GM12892 (cell line): Measurements from ENCODE around the gene FILIP1L.

Experiments used
- DNase-seq: peaks from one replicate; pipeline ENCODE4 v3.0.0; 2011; ENCODE audit not compliant: insufficient read length
- FAIRE-seq: peaks from 2 replicates; lab custom pipeline; 2011; peaks lifted over from hg19 to GRCh38; lab: Jason Lieb, UNC
- POLR2A ChIP-seq: IDR thresholded peaks from 2 replicates; pipeline ENCODE4 v1.6.1; 2011; ENCODE audit warnings: low read depth, low read length, control low read depth
- POLR2AphosphoS5 ChIP-seq: IDR thresholded peaks from 2 replicates; pipeline ENCODE4 v1.6.1; 2011; ENCODE audit warnings: low read depth, low read length, control low read depth
- TAF1 ChIP-seq: IDR thresholded peaks from 2 replicates; pipeline ENCODE4 v1.6.1; 2011; ENCODE audit warnings: low read depth, mild to moderate bottlenecking, control low read depth, low read length, borderline replicate concordance

The FILIP1L gene

GRCh38 chr3:99943931-99944761 is 170.2 kb downstream of the FILIP1L start:
- TF ChIP-seq POLR2AphosphoS5 (no peak), POLR2A (no peak), TAF1 (no peak)
- DNase-seq (no peak), FAIRE-seq (no peak)

- no peak for TF ChIP-seq POLR2A
- TF ChIP-seq TAF1, result no peak
- FAIRE-seq (no peak), DNase-seq (no peak)
Measured at GRCh38 chr3:99941211-99941610, 173.1 kb downstream of the FILIP1L start.

DNA sequence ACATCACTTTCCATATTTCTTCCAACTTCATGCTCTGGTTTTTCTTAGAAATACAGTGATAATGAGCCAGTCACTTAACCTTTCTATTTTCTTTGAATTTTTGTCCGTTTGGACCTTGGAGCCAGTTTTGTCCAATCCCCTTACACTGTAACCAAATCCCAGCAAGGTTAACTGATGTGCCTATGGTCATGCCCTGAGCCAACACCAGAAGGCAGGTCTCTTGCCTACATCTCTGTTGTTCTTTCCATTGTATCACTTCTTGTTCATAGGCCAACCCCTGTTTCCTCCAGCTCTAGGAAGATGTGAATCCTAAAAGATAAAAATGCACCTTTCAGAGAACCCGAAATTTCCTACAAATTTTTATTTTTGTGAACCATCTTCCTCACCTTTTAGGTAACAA is 174.0 kb downstream of the FILIP1L start:
- TF ChIP-seq TAF1 (no peak), POLR2A (no peak), POLR2AphosphoS5 (no peak)
- DNase-seq, result no peak
- FAIRE-seq, result no peak

DNA sequence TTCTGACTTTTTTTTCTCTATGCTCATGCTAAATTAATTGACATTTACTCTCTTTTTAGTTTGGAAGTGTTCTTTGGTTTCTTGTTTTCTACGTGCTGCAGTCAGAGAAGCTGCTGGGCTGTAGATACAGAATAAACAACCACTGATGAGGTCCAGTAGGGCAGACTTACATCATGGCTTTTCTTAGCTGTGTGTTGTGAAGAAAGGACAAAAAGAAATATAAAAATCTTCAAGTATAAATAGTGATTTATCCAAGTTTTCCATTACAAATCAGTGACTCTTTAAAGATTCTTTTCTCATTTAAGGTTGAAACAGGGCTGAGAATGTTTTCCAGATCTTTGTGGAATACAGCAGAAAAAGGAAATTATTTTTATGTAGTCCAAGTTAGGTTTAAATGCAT is 174.4 kb downstream of the FILIP1L start:
- TF ChIP-seq TAF1 (no peak), POLR2AphosphoS5 (no peak), POLR2A (no peak)
- no peak for DNase-seq
- no peak for FAIRE-seq

DNA sequence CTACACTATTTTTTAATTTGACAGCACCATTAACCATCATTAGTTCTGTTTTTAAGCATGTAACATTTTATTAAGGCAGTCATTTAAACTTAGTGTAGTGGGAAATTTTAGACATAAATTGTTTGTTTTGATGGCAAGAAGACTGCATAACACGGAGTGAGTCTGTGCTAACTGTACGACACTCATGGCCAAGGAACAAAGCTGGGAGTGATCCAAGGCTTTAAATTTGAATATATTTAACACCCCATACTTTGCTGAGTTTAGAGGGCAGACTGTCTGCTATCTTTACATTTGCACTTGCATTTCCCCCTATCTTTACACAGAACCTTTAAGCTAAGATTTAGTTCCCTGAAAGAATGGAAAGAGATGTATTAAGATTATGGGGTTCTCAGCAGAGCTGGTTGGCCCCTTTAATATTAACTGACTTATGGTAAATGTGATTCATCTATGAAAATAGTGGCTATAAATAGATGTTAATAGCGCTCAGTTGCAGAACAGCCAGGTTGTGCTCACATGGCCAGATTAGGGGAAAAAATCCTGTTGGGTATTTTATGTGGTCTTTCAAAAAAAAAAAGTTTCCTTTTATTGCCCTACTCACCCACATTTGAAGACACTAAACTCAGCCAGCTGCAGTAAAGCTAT is 175.9 kb downstream of the FILIP1L start:
- TF ChIP-seq POLR2A (no peak), POLR2AphosphoS5 (no peak), TAF1 (no peak)
- FAIRE-seq (peak; percentile 36), DNase-seq (no peak)

- no peak for DNase-seq
- FAIRE-seq, result peak; percentile 5
- TF ChIP-seq TAF1, result no peak
- TF ChIP-seq POLR2A, result no peak
- TF ChIP-seq POLR2AphosphoS5, result no peak
Measured at GRCh38 chr3:99934975-99935797, 179.1 kb downstream of the FILIP1L start.

DNA sequence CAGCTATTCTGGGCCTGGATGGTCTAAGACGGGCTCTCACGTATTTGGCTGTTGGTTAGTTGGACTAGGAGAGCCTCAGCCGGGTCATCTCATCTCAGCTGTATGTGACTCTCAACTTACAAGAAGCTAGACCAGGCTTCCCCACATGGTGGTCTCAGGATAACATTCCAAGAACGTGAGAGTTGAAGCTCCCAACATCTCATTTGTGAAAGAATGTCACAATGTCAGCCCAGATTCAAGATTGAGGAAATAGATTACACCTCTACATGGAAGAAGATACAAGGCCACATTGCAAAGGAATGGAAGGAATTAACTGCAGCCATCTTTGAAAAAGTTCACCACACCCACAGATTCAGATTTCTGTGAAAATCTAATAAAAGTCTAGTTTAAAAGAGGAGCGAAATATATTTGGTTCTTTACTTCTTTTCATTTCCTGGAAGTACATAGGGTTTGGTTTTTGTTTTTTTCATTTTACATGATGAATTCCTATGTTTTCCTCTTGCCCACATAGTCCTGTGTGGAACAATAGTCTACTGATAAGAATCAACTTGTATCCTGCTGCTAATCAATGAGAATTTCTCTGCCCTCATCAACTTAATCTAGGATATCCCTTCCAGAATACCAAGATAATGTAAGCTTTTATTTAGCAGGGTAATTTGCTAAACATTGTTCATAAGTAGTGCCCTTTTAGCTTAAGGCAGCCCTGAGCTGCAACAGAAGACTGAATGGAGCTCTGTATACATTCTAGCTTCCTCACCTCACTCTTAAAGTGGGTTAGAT is 180.1 kb downstream of the FILIP1L start:
- FAIRE-seq (no peak), DNase-seq (no peak)
- TF ChIP-seq POLR2A, result no peak
- TF ChIP-seq POLR2AphosphoS5, result no peak
- TF ChIP-seq TAF1, result no peak

DNA sequence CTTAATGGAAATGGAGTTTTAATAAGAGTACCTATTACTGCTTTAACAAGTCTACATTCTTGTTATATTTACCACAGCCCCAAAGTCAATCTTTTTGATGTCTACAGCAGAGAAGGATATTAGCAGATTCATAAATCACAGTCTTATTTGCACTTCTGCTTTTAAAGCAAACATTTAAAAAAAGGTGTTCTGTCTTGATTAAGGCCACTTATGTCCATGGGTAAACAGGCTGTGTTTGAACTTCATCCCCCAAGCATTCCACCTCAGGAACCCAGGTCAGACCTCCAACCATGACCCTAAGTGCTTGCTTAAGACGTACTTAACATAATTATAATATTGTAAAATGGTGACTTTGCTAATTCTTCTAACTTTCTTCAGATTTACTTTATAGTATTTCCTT is 183.2 kb downstream of the FILIP1L start:
- DNase-seq (no peak), FAIRE-seq (no peak)

DNA sequence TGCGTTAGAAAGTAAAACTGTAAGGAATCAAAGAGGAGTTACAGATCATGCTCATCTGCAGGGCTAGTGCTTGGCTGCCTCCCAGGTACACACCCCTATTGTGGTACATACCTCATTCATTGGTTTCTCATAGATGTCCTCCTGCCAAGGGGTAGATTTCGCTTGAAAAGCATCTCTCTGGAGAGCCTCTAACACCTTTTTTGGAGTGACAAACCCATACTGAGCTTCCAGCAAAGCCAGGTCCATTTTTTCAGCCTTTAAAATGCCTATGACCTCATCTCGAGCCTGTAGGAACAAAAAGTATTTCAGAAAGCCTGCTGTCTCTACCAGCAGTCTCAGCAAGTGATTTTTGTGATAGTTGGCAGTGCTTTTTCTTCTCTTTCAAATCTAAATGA is 184.6 kb downstream of the FILIP1L start:
- FAIRE-seq (no peak), DNase-seq (no peak)
- TF ChIP-seq POLR2A, result no peak
- no peak for TF ChIP-seq TAF1
- no peak for TF ChIP-seq POLR2AphosphoS5

More for the DNA sequence above, 183.2 kb downstream of the FILIP1L start:
- TF ChIP-seq POLR2A (no peak), POLR2AphosphoS5 (no peak), TAF1 (no peak)

DNA sequence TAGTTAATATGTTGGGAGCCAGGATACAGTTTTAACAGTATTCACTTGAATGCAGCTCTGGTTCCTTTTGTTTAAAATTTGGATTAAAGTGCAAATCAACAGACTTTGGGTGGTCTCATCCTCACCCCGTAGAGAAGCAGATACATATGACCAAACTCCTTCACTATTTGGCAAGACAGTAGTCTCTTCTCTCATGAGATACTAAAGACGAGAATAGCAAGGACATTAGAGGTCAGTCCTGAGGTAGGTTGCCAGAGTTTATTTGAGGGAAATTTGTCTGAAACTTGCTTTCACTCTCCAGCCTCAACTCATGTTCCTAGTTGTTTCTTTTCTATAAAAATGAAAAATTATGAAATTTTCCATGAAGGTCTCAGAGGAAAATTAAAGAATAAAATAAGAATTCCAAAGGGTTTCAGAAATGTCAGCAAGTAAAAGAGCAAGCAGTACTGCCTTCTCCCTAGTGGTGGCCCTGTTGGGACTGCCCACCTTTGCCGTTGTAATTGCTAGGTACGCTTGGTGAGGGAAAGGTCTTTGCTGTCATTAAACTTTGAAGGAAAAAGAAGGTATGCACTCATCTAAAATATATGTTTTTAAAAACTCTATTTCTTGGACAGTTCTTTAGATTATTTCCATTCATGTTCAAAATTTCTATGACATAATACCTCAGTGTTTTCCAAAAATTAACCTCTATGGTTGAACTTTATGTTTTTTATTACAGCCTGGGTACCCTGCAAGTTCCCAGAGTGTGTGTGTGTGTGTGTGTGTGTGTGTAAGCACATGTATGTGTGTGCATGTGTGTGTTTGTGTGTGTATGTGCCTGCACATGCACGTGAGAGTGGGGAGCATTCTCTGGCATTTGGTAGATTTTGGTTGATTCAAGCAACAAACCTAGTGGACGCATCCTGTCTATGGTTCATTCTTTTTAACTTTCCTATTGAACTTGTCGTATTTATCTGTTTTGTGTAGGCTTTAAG is 185.2 kb downstream of the FILIP1L start:
- FAIRE-seq, result no peak
- no peak for TF ChIP-seq POLR2A
- no peak for TF ChIP-seq TAF1
- TF ChIP-seq POLR2AphosphoS5, result no peak
- no peak for DNase-seq
